Measurements from ENCODE around the gene HMG20A. TPM values are rescaled to one million over a fixed set of nuclear protein-coding genes. Genes with fewer than 3 reads are reported as not detected.

HMG20A gene
- total and polyA plus RNA-seq, 2 of the 13 experiments (the other 11 are each of a cell fraction or from before 2014, with no cell fraction given), result 28.0 to 35.2 TPM

DNA sequence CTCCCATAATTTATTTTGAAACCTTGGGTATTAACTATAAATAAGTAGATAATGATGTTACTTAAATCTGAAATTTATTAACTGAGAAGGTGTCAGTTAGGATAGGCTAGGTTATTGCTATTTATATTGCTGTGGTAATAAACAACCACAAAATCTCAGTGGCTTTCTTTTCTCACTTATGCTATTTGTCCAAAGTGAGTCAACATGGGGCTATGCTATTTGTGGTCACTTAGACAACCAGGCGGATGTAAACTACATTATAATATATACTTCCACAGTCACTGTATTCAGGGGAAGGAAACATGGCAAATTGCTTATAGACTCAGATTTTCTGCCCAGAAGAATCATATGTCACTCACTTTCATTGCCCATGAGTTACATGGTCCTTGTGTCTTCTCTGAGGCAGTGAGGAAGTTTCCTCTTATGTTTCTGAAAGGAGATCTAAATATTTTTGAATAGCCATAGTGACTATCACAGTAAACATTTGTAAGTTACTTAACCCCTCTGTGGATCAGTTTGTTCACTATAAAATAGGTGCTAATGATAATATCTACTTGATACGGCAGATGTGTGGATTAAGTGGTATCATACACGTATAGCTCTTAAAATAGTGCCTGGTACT lies 19.8 kb downstream of the HMG20A start (continued):
- TF ChIP-seq, protein P1, sequence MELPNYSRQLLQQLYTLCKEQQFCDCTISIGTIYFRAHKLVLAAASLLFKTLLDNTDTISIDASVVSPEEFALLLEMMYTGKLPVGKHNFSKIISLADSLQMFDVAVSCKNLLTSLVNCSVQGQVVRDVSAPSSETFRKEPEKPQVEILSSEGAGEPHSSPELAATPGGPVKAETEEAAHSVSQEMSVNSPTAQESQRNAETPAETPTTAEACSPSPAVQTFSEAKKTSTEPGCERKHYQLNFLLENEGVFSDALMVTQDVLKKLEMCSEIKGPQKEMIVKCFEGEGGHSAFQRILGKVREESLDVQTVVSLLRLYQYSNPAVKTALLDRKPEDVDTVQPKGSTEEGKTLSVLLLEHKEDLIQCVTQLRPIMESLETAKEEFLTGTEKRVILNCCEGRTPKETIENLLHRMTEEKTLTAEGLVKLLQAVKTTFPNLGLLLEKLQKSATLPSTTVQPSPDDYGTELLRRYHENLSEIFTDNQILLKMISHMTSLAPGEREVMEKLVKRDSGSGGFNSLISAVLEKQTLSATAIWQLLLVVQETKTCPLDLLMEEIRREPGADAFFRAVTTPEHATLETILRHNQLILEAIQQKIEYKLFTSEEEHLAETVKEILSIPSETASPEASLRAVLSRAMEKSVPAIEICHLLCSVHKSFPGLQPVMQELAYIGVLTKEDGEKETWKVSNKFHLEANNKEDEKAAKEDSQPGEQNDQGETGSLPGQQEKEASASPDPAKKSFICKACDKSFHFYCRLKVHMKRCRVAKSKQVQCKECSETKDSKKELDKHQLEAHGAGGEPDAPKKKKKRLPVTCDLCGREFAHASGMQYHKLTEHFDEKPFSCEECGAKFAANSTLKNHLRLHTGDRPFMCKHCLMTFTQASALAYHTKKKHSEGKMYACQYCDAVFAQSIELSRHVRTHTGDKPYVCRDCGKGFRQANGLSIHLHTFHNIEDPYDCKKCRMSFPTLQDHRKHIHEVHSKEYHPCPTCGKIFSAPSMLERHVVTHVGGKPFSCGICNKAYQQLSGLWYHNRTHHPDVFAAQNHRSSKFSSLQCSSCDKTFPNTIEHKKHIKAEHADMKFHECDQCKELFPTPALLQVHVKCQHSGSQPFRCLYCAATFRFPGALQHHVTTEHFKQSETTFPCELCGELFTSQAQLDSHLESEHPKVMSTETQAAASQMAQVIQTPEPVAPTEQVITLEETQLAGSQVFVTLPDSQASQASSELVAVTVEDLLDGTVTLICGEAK (IDR thresholded peaks at IDR 0.05), result no peak
- TF ChIP-seq, protein P1 (CRISPR knock-in tag; IDR thresholded peaks at IDR 0.05), result no peak
- TF ChIP-seq ZNF614 (CRISPR knock-in tag; IDR thresholded peaks at IDR 0.05; ENCODE audit: borderline replicate concordance) (no peak), ZNF792 (CRISPR knock-in tag; IDR thresholded peaks at IDR 0.05) (no peak), ZMYM3 (CRISPR knock-in tag; IDR thresholded peaks at IDR 0.05) (no peak), ZNF232 (CRISPR knock-in tag; IDR thresholded peaks at IDR 0.05; ENCODE audit: borderline replicate concordance) (no peak), NFYC (CRISPR knock-in tag; IDR thresholded peaks at IDR 0.05) (no peak)
- TF ChIP-seq, protein P2, sequence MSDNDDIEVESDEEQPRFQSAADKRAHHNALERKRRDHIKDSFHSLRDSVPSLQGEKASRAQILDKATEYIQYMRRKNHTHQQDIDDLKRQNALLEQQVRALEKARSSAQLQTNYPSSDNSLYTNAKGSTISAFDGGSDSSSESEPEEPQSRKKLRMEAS (IDR thresholded peaks at IDR 0.05), result no peak
- TF ChIP-seq, protein P3, sequence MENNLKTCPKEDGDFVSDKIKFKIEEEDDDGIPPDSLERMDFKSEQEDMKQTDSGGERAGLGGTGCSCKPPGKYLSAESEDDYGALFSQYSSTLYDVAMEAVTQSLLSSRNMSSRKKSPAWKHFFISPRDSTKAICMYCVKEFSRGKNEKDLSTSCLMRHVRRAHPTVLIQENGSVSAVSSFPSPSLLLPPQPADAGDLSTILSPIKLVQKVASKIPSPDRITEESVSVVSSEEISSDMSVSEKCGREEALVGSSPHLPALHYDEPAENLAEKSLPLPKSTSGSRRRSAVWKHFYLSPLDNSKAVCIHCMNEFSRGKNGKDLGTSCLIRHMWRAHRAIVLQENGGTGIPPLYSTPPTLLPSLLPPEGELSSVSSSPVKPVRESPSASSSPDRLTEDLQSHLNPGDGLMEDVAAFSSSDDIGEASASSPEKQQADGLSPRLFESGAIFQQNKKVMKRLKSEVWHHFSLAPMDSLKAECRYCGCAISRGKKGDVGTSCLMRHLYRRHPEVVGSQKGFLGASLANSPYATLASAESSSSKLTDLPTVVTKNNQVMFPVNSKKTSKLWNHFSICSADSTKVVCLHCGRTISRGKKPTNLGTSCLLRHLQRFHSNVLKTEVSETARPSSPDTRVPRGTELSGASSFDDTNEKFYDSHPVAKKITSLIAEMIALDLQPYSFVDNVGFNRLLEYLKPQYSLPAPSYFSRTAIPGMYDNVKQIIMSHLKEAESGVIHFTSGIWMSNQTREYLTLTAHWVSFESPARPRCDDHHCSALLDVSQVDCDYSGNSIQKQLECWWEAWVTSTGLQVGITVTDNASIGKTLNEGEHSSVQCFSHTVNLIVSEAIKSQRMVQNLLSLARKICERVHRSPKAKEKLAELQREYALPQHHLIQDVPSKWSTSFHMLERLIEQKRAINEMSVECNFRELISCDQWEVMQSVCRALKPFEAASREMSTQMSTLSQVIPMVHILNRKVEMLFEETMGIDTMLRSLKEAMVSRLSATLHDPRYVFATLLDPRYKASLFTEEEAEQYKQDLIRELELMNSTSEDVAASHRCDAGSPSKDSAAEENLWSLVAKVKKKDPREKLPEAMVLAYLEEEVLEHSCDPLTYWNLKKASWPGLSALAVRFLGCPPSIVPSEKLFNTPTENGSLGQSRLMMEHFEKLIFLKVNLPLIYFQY (CRISPR knock-in tag; IDR thresholded peaks at IDR 0.05; ENCODE audit: borderline replicate concordance), result no peak

All from HepG2 (cell line).